Panc1 (cell line): ENCODE measurements around the gene ONECUT1.

Experiments used
- POLR2AphosphoS5 ChIP-seq: IDR thresholded peaks from 2 replicates; pipeline ENCODE4 v1.6.1; 2012; ENCODE audit warnings: mild to moderate bottlenecking, low read depth, low read length, moderate library complexity
- SIN3A ChIP-seq: IDR thresholded peaks from 2 replicates; pipeline ENCODE4 v1.6.1; 2012; ENCODE audit warnings: low read depth, mild to moderate bottlenecking, low read length, moderate library complexity, borderline replicate concordance; ENCODE audit not compliant: insufficient read depth
- TCF7L2 ChIP-seq: IDR thresholded peaks from 2 replicates; pipeline ENCODE4 v1.6.1; 2011; ENCODE audit warnings: mild to moderate bottlenecking, low read depth, low read length, inconsistent platforms
- TF ChIP-seq, protein P1 (sequence below): fragments of 450-650 bp; IDR thresholded peaks from 2 replicates; pipeline ENCODE4 v1.5.1; 2017; ENCODE audit warnings: mild to moderate bottlenecking
- TF ChIP-seq, protein P2 (sequence below), 2 experiments: IDR thresholded peaks; 2 replicates each; pipeline ENCODE4 v1.6.1; 2011 to 2012; ENCODE audit warnings: low read depth in 2 of 2, control low read depth in 1 of 2, low read length in 1 of 2, mild to moderate bottlenecking in 1 of 2, moderate library complexity in 1 of 2; ENCODE audit not compliant: insufficient read depth in 1 of 2

DNA sequence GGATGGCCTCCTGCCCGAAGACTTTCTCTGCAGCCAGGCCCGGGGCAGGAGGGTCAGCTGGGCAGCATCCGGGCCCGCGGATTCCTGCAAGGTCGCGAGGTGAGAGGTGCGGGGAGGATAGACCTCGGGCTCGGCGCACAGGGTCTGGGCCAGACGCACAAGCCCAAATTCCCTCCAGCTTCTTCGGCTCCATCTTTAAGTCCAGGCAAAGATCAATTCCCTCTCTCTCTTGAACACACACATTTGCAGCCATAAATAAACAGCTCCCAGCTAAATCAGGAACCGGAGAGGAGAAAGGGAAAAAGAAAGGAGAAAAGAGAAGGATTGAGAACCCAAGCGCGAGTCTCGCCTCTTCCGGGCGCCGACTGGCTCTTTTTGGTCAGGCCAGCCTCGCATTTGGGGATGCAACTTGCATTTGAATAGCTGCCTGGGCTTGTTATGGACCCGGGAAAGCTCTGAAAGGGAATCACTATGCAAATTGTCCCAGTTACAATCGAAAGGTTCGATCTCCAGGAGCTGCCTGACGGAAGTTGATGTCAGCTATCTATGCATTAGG is 14.5 kb upstream of the ONECUT1 start:
- no peak for TF ChIP-seq POLR2AphosphoS5
- TF ChIP-seq, protein P1, sequence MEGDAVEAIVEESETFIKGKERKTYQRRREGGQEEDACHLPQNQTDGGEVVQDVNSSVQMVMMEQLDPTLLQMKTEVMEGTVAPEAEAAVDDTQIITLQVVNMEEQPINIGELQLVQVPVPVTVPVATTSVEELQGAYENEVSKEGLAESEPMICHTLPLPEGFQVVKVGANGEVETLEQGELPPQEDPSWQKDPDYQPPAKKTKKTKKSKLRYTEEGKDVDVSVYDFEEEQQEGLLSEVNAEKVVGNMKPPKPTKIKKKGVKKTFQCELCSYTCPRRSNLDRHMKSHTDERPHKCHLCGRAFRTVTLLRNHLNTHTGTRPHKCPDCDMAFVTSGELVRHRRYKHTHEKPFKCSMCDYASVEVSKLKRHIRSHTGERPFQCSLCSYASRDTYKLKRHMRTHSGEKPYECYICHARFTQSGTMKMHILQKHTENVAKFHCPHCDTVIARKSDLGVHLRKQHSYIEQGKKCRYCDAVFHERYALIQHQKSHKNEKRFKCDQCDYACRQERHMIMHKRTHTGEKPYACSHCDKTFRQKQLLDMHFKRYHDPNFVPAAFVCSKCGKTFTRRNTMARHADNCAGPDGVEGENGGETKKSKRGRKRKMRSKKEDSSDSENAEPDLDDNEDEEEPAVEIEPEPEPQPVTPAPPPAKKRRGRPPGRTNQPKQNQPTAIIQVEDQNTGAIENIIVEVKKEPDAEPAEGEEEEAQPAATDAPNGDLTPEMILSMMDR, result no peak
- no peak for TF ChIP-seq TCF7L2
- TF ChIP-seq, protein P2, sequence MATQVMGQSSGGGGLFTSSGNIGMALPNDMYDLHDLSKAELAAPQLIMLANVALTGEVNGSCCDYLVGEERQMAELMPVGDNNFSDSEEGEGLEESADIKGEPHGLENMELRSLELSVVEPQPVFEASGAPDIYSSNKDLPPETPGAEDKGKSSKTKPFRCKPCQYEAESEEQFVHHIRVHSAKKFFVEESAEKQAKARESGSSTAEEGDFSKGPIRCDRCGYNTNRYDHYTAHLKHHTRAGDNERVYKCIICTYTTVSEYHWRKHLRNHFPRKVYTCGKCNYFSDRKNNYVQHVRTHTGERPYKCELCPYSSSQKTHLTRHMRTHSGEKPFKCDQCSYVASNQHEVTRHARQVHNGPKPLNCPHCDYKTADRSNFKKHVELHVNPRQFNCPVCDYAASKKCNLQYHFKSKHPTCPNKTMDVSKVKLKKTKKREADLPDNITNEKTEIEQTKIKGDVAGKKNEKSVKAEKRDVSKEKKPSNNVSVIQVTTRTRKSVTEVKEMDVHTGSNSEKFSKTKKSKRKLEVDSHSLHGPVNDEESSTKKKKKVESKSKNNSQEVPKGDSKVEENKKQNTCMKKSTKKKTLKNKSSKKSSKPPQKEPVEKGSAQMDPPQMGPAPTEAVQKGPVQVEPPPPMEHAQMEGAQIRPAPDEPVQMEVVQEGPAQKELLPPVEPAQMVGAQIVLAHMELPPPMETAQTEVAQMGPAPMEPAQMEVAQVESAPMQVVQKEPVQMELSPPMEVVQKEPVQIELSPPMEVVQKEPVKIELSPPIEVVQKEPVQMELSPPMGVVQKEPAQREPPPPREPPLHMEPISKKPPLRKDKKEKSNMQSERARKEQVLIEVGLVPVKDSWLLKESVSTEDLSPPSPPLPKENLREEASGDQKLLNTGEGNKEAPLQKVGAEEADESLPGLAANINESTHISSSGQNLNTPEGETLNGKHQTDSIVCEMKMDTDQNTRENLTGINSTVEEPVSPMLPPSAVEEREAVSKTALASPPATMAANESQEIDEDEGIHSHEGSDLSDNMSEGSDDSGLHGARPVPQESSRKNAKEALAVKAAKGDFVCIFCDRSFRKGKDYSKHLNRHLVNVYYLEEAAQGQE (IDR thresholded peaks at IDR 0.05; ENCODE audit: insufficient read depth in 1 of 2, low read depth in 2 of 2, low read length in 1 of 2), result no peak
- no peak for TF ChIP-seq SIN3A
